Fibroblast of upper back skin (primary cell): Measurements from ENCODE around the gene MOB2.
A peak's percentile ranks its signal among the peaks of the same experiment; 100 is the strongest.
"Not testable (repeated sequence)": the region's sequence is repeated elsewhere in the genome, so short reads cannot be mapped to it uniquely, and the experiment has no call there.

Experiments
- DNase-seq: peaks from one replicate; pipeline ENCODE4 v3.0.0-alpha.2; 2013

Gene MOB2

GRCh38 chr11:1437500-1437899 lies 49.1 kb downstream of the MOB2 start:
- DNase-seq: peak; percentile 13

DNA sequence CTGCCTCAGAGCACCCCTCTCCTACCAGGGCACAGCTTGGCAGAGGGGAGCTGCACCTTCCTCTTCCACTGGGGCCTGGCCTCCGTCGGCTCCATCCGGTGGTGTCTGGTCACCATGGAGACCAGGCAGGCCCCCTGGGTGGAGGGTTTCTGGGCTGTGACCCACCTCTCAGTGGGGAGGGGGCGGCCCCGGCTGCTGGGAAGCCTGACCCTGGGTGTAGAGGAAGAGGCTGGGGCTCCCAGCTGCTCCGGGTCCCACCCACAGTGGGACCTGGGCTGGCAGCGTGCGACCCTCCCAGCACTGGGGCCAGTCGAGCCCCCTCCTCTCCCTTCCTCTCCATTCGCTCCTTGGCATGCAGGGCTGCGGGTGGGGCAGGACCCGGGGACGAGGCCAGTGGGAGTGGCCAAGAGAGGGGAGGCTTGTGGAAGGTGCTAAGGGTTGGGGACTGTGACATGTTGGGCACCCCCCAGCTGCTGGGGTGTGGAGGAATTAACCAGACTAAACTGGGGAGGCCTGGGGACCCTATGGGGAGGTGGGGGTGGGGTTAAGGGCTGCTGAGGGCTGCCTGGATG lies 50.0 kb downstream of the MOB2 start:
- no peak for DNase-seq

- DNase-seq: no peak
Observed at GRCh38 chr11:1435820-1436467, 50.6 kb downstream of the MOB2 start.

DNA sequence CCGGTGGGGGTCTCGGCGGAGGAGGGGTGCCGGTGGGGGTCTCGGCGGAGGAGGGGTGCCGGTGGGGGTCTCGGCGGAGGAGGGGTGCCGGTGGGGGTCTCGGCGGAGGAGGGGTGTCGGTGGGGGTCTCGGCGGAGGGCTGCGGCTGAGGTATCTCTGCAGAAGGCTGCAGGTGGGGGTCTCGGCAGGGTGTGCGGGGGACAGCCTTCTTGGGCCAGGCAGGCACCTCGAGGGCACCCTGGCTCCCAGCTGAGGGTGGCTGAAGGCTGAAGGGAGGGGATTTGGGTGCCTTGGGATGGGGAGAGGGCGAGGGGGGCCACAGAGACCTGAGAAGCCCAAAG lies 51.1 kb downstream of the MOB2 start:
- not testable (repeated sequence) for DNase-seq

GRCh38 chr11:1433977-1434640 lies 52.5 kb downstream of the MOB2 start:
- DNase-seq: no peak

GRCh38 chr11:1433568-1433967 lies 53.0 kb downstream of the MOB2 start:
- DNase-seq: no peak

GRCh38 chr11:1428762-1429316 lies 57.7 kb downstream of the MOB2 start:
- no peak for DNase-seq

DNA sequence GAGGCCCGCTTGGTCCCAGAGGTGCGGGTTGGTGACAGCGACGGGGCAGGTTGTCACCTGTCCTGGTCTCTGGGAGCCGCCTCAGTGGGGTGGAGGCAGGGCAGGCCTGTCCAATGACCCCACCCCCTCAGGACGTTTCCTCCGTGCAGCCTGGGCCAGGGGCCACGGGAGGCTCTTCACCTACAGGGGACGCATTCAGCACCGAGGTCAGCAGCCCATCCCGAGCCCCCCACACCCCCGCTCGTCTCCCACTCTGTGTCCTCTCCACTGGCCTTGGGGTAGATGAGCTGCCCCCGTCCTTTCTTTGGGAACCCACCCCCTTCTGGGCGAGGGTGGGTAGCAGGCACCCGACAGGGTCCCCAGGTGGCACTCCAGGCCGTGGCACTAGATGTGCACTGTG lies 61.1 kb downstream of the MOB2 start:
- no peak for DNase-seq

DNA sequence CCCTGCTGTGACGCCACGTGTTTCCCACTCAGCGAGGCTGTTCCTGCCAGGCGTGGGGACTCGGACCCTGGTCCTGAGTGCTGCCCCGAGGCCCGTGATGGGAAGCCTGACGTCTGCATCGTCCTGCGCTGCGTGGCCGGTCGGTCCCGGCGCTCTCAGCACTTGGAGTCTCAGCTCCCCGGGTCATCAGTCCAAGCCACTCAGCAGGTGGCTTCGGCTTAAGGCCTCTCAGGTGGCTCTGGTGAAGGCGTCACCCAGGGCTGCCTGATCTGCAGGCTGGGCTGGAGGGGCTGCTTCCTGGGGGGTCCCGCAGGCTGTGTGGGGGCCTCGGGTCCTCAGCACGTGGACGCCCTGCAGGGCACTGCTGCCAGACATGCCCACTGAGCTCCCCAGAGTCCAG lies 61.6 kb downstream of the MOB2 start:
- no peak for DNase-seq

DNA sequence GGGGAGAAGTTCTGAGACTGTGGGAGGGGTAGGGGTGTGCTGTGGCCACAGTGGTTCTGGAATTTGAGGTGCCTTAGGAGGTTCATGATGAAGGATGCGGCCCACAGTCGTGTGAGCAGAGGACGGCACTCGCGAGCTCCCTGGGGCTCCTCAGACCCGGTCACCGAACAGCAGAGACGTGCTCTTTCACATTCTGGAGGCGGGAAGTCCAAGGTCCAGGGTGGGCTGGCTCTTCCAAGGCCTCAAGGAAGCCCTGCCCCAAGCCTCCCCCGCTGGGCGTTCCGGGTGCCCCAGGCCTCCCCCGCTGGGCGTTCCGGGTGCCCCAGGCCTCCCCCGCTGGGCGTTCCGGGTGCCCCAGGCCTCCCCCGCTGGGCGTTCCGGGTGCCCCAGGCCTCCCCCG lies 63.2 kb downstream of the MOB2 start:
- DNase-seq: not testable (repeated sequence)

DNA sequence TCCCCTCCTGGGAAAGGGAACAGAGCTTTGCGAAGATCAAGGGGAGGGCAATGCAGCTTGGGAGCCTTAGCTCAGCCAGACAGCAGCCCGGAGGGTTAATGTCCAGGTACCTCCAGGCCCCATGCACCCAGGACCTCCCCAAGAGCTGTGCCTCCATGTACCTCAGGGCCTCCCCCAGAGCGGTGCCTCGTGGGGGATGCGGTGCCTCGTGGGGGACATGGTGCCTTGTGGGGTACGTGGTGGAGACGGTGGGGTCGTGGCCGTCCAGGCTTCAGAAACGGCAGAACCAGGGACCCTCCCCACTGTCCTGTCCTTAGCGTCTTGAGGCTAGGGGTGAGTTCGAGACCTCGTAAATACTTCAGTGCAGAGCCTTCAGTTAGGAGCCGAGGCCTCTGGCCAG lies 63.6 kb downstream of the MOB2 start:
- DNase-seq: no peak

GRCh38 chr11:1422481-1422880 lies 64.1 kb downstream of the MOB2 start:
- DNase-seq: no peak

- no peak for DNase-seq
Observed at GRCh38 chr11:1421291-1421690, 65.3 kb downstream of the MOB2 start.

GRCh38 chr11:1419811-1420210 lies 66.8 kb downstream of the MOB2 start:
- no peak for DNase-seq
